Activated B cell treated with CpG ODN at 0.5 μM for 24 hours (primary cell): Measurements from ENCODE around the gene CCNK. TPM values are rescaled to one million over a fixed set of nuclear protein-coding genes. Genes with fewer than 3 reads are reported as not detected.

Experiments used
- ATAC-seq: fragments of 200-7000 bp; cut with Tn5 transposase; one replicate; pipeline ENCODE4 v1.10.0; 2021; ENCODE audit warnings: low read depth, mild to moderate bottlenecking, moderate library complexity
- CTCF ChIA-PET: fragments of 350-600 bp; sonication (Branson Sonifier 250); formaldehyde crosslinking; loops from one replicate; lab custom pipeline; 2021; ENCODE audit warnings: antibody characterized with exemption; lab: Charles Lee
- POLR2A ChIA-PET: fragments of 350-600 bp; sonication (Branson Sonifier 250); formaldehyde crosslinking; loops from one replicate; lab custom pipeline; 2021; ENCODE audit warnings: antibody characterized with exemption; lab: Charles Lee
- DNase-seq: peaks from one replicate; pipeline ENCODE4 v3.0.0; 2022
- H3K27ac Mint-ChIP-seq: one replicate; pipeline ENCODE4 v1.8.0; 2020; ENCODE audit warnings: mixed read lengths
- H3K27me3 Mint-ChIP-seq: one replicate; pipeline ENCODE4 v1.8.0; 2021; ENCODE audit warnings: mixed read lengths
- H3K36me3 Mint-ChIP-seq: one replicate; pipeline ENCODE4 v1.8.0; 2021; ENCODE audit warnings: low read depth, mixed read lengths
- H3K4me1 Mint-ChIP-seq: one replicate; pipeline ENCODE4 v1.8.0; 2021; ENCODE audit warnings: mixed read lengths
- H3K4me3 Mint-ChIP-seq: one replicate; pipeline ENCODE4 v1.8.0; 2020; ENCODE audit warnings: mild to moderate bottlenecking, mixed read lengths
- H3K9me3 Mint-ChIP-seq: one replicate; pipeline ENCODE4 v1.8.0; 2020; ENCODE audit warnings: mixed read lengths
- CTCF ChIP-seq: fragments of 200-600 bp; IDR thresholded peaks from one replicate; pipeline ENCODE4 v1.8.0; 2022; ENCODE audit warnings: antibody characterized with exemption, mild to moderate bottlenecking
- intact Hi-C: fragments of 100-400 bp; cut with micrococcal nuclease; formaldehyde crosslinking; loops from one replicate; pipeline ENCODE4 v1.15.1; 2024
- total RNA-seq: library from RNA; stranded (reverse); gene quantifications from 2 replicates; pipeline ENCODE4 v1.2.3, GENCODE V29; 2022

CCNK gene
- total RNA-seq, 1 donor from 2014 or later = 79.2 TPM

- no peaks in the 10 kb centered on the region for H3K9me3 Mint-ChIP-seq
- H3K27ac Mint-ChIP-seq = no peak overlapping the region
- no peak overlapping the region for H3K4me3 Mint-ChIP-seq
- no peaks in the 10 kb centered on the region for H3K36me3 Mint-ChIP-seq
- CTCF ChIA-PET = no interaction called here
- POLR2A ChIA-PET = no interaction called here
- no peak for DNase-seq
- intact Hi-C loops = no loop called here
- no peak for ATAC-seq
- TF ChIP-seq CTCF = no peak
- H3K27me3 Mint-ChIP-seq = no peaks in the 10 kb centered on the region
- peaks cover 2% of the 10 kb centered on the region for H3K4me1 Mint-ChIP-seq
Measured at GRCh38 chr14:99524091-99524661, 43.0 kb downstream of the CCNK start.

GRCh38 chr14:99524804-99525698 is 43.8 kb downstream of the CCNK start:
- no peak overlapping the region for H3K4me3 Mint-ChIP-seq
- peaks cover 2% of the 10 kb centered on the region for H3K4me1 Mint-ChIP-seq
- H3K27ac Mint-ChIP-seq = no peak overlapping the region
- intact Hi-C loops = no loop called here
- ChIA-PET CTCF (no interaction called here), POLR2A (no interaction called here)
- TF ChIP-seq CTCF = no peak
- ATAC-seq = no peak
- no peak for DNase-seq
- no peaks in the 10 kb centered on the region for H3K9me3 Mint-ChIP-seq
- H3K36me3 Mint-ChIP-seq = no peaks in the 10 kb centered on the region
- H3K27me3 Mint-ChIP-seq = no peaks in the 10 kb centered on the region

GRCh38 chr14:99525699-99526080 is 44.5 kb downstream of the CCNK start:
- CTCF ChIA-PET = no interaction called here
- no peak overlapping the region for H3K27ac Mint-ChIP-seq
- POLR2A ChIA-PET = no interaction called here
- no peak overlapping the region for H3K4me3 Mint-ChIP-seq
- no peaks in the 10 kb centered on the region for H3K9me3 Mint-ChIP-seq
- no peak for ATAC-seq
- no peak for TF ChIP-seq CTCF
- intact Hi-C loops = no loop called here
- peaks cover 2% of the 10 kb centered on the region for H3K4me1 Mint-ChIP-seq
- H3K27me3 Mint-ChIP-seq = no peaks in the 10 kb centered on the region
- DNase-seq = no peak
- H3K36me3 Mint-ChIP-seq = no peaks in the 10 kb centered on the region

- Mint-ChIP-seq H3K27ac (no peak overlapping the region), H3K27me3 (no peaks in the 10 kb centered on the region), H3K9me3 (no peaks in the 10 kb centered on the region), H3K4me3 (no peak overlapping the region), H3K4me1 (peaks cover 2% of the 10 kb centered on the region), H3K36me3 (no peaks in the 10 kb centered on the region)
- ATAC-seq = no peak
- CTCF ChIA-PET = no interaction called here
- DNase-seq = no peak
- no peak for TF ChIP-seq CTCF
- intact Hi-C loops = no loop called here
- POLR2A ChIA-PET = no interaction called here
Measured at GRCh38 chr14:99527026-99527425, 45.8 kb downstream of the CCNK start.

- intact Hi-C loops = no loop called here
- ChIA-PET POLR2A (no interaction called here), CTCF (no interaction called here)
- no peaks in the 10 kb centered on the region for H3K27me3 Mint-ChIP-seq
- no peak for ATAC-seq
- H3K27ac Mint-ChIP-seq = no peak overlapping the region
- H3K4me1 Mint-ChIP-seq = peaks cover 2% of the 10 kb centered on the region
- DNase-seq = no peak
- no peaks in the 10 kb centered on the region for H3K36me3 Mint-ChIP-seq
- H3K9me3 Mint-ChIP-seq = no peaks in the 10 kb centered on the region
- TF ChIP-seq CTCF = no peak
- no peak overlapping the region for H3K4me3 Mint-ChIP-seq
Measured at GRCh38 chr14:99527427-99528076, 46.3 kb downstream of the CCNK start.
